Bronchial epithelial cell (primary cell): ENCODE results near the gene PSTPIP2. TPM values are rescaled to one million over a fixed set of nuclear protein-coding genes. Genes with fewer than 3 reads are reported as not detected.
A peak's percentile ranks its signal among the peaks of the same experiment; 100 is the strongest.

Experiments used
- DNase-seq: peaks from one replicate; pipeline ENCODE4 v3.0.0-alpha.2; 2010; ENCODE audit warnings: low read depth
- FAIRE-seq: peaks from 2 replicates; lab custom pipeline; 2011; peaks lifted over from hg19 to GRCh38; lab: Jason Lieb, UNC
- H3K27me3 ChIP-seq: 2 replicates; pipeline ENCODE4 v1.5.1; 2011; ENCODE audit warnings: low read length; ENCODE audit not compliant: control insufficient read depth, insufficient read depth
- H3K36me3 ChIP-seq: 2 replicates; pipeline ENCODE4 v1.5.1; 2011; ENCODE audit warnings: low read length; ENCODE audit not compliant: control insufficient read depth, insufficient read depth
- H3K4me3 ChIP-seq: 2 replicates; pipeline ENCODE4 v1.5.1; 2011; ENCODE audit warnings: mild to moderate bottlenecking, low read depth, low read length, control low read depth
- CTCF ChIP-seq: IDR thresholded peaks from 2 replicates; pipeline ENCODE4 v1.5.1; 2011; ENCODE audit warnings: mild to moderate bottlenecking, moderate library complexity, low read length, control low read depth, inconsistent platforms; ENCODE audit not compliant: insufficient read depth, severe bottlenecking
- total RNA-seq: library from RNA; depleted of rRNA; stranded (reverse); fragments of >200 nt; gene quantifications from 2 replicates; pipeline ENCODE4 v1.2.1, GENCODE V29; 2014

Gene PSTPIP2
- total RNA-seq, 1 donor from 2014 or later, result 6.6 TPM

GRCh38 chr18:46072959-46073358, 899 bp upstream of the PSTPIP2 start:
- no peaks in the 10 kb centered on the region for H3K27me3 ChIP-seq
- DNase-seq, result no peak
- H3K4me3 ChIP-seq, result no peak overlapping the region
- TF ChIP-seq CTCF, result no peak
- FAIRE-seq, result no peak
- no peaks in the 10 kb centered on the region for H3K36me3 ChIP-seq

GRCh38 chr18:46072376-46072867, 362 bp upstream of the PSTPIP2 start:
- H3K4me3 ChIP-seq, result peak overlapping the region; percentile 78
- H3K27me3 ChIP-seq, result no peaks in the 10 kb centered on the region
- TF ChIP-seq CTCF, result no peak
- no peaks in the 10 kb centered on the region for H3K36me3 ChIP-seq
- DNase-seq (no peak), FAIRE-seq (no peak)

- Histone ChIP-seq H3K4me3 (peak overlapping the region; percentile 78), H3K27me3 (no peaks in the 10 kb centered on the region), H3K36me3 (no peaks in the 10 kb centered on the region)
- no peak for TF ChIP-seq CTCF
- DNase-seq, result no peak
- no peak for FAIRE-seq
Measured at GRCh38 chr18:46070815-46071652, 1.0 kb downstream of the PSTPIP2 start.

- TF ChIP-seq CTCF, result no peak
- H3K4me3 ChIP-seq, result no peak overlapping the region
- no peak for FAIRE-seq
Measured at GRCh38 chr18:46070232-46070631, 1.8 kb downstream of the PSTPIP2 start.

GRCh38 chr18:46069524-46069923, 2.5 kb downstream of the PSTPIP2 start:
- peak; percentile 94 for DNase-seq
- TF ChIP-seq CTCF, result no peak
- Histone ChIP-seq H3K36me3 (no peaks in the 10 kb centered on the region), H3K4me3 (no peak overlapping the region), H3K27me3 (no peaks in the 10 kb centered on the region)
- FAIRE-seq, result no peak

More at GRCh38 chr18:46070232-46070631, 1.8 kb downstream of the PSTPIP2 start:
- H3K27me3 ChIP-seq, result no peaks in the 10 kb centered on the region
- no peak for DNase-seq
- no peaks in the 10 kb centered on the region for H3K36me3 ChIP-seq
